ENCODE data around the gene GHR.

GHR gene

DNA sequence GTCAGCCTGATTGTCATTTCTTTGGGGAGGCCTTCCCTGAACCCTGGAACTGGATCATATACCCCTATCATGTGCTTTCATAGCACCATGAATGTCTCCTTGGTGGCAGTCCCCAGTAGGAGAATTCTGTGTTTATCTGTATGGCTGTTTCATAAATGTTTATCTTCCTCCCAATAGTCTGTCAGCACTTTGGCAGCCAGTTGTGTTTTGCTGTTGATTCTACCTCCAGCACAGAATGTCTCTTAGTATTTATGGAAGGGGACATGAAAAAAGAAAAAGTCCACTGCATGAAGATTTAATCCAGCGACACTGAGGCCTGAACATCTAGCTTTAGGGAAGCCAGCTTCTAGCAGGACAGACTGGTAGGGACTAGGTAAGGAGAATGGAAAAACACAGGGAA, 38.3 kb downstream of the GHR start:
- TF ChIP-seq ZNF274 (IDR thresholded peaks at IDR 0.05; ENCODE audit: low read depth, low read length) (no peak), SUZ12 (IDR thresholded peaks at IDR 0.05; ENCODE audit: extremely low read depth, insufficient read depth, insufficient read length) (no peak), YY1 (IDR thresholded peaks at IDR 0.05; ENCODE audit: insufficient read depth, insufficient read length) (no peak)
- no peak overlapping the region for H3K4me3 ChIP-seq (ENCODE audit: insufficient read length, low read depth)
- no peaks in the 10 kb centered on the region for H3K9me3 ChIP-seq (ENCODE audit: insufficient read depth, low read length)
- H3K27me3 ChIP-seq (ENCODE audit: insufficient read depth, insufficient read length), result no peaks in the 10 kb centered on the region
- DNase-seq (ENCODE audit: low read depth, low spot score), result no peak
- H3K36me3 ChIP-seq (ENCODE audit: insufficient read depth, insufficient read length, low read length), result no peaks in the 10 kb centered on the region
- no peak overlapping the region for H3K9ac ChIP-seq (ENCODE audit: insufficient read length, low read depth)
- no peaks in the 10 kb centered on the region for H3K4me1 ChIP-seq (ENCODE audit: insufficient read depth, insufficient read length)

DNA sequence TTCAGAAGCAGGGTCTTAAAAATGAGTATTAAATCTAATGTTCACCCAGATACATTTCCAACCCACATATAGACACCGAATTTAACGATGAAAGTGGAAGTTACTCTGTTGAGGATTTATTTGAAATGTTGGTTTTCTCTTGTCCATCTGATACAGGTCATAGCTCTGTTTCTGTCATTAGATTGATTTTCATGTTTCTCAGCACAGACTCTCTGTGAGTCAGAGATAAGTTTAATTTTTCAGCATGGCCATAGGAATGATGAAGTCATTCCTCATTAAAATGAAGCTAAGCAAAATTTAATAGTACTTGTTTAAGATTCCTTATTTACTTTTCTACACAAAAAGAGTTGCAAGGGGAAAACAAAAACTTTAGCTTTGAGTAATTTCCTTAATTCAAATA, 38.8 kb downstream of the GHR start:
- DNase-seq (ENCODE audit: low read depth, low spot score), result no peak
- Histone ChIP-seq H3K27me3 (ENCODE audit: insufficient read depth, insufficient read length) (no peaks in the 10 kb centered on the region), H3K9me3 (ENCODE audit: insufficient read depth, low read length) (no peaks in the 10 kb centered on the region), H3K4me1 (ENCODE audit: insufficient read depth, insufficient read length) (no peaks in the 10 kb centered on the region), H3K4me3 (ENCODE audit: insufficient read length, low read depth) (no peak overlapping the region), H3K36me3 (ENCODE audit: insufficient read depth, insufficient read length, low read length) (no peaks in the 10 kb centered on the region), H3K9ac (ENCODE audit: insufficient read length, low read depth) (no peak overlapping the region)
- TF ChIP-seq ZNF274 (IDR thresholded peaks at IDR 0.05; ENCODE audit: low read depth, low read length), result no peak
- TF ChIP-seq YY1 (IDR thresholded peaks at IDR 0.05; ENCODE audit: insufficient read depth, insufficient read length), result no peak
- no peak for TF ChIP-seq SUZ12 (IDR thresholded peaks at IDR 0.05; ENCODE audit: extremely low read depth, insufficient read depth, insufficient read length)

DNA sequence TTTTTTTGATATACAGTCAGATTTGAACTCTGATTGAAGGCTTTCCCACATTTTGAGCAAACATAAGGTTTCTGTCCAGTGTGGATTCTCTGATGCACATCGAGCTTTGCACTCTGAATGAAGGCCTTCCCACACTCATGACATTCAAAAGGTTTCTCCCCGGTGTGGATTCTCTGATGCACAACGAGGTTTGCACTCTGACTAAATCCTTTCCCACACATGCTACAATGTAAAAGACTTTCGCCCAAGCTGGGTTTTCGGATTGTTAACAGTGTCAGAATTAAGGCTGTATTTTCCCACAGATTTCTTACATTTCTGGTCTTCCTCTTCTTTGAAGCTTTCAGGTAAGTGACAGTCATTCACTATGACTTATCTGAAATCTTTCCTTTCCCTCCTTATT, 44.3 kb downstream of the GHR start:
- TF ChIP-seq YY1 (IDR thresholded peaks at IDR 0.05; ENCODE audit: insufficient read depth, insufficient read length) (no peak), ZNF274 (IDR thresholded peaks at IDR 0.05; ENCODE audit: low read depth, low read length) (no peak), SUZ12 (IDR thresholded peaks at IDR 0.05; ENCODE audit: extremely low read depth, insufficient read depth, insufficient read length) (no peak)
- H3K36me3 ChIP-seq (ENCODE audit: insufficient read depth, insufficient read length, low read length), result no peaks in the 10 kb centered on the region
- H3K4me1 ChIP-seq (ENCODE audit: insufficient read depth, insufficient read length), result no peaks in the 10 kb centered on the region
- no peak for DNase-seq (ENCODE audit: low read depth, low spot score)
- no peak overlapping the region for H3K9ac ChIP-seq (ENCODE audit: insufficient read length, low read depth)
- H3K4me3 ChIP-seq (ENCODE audit: insufficient read length, low read depth), result no peak overlapping the region
- H3K27me3 ChIP-seq (ENCODE audit: insufficient read depth, insufficient read length), result no peaks in the 10 kb centered on the region
- no peaks in the 10 kb centered on the region for H3K9me3 ChIP-seq (ENCODE audit: insufficient read depth, low read length)

DNA sequence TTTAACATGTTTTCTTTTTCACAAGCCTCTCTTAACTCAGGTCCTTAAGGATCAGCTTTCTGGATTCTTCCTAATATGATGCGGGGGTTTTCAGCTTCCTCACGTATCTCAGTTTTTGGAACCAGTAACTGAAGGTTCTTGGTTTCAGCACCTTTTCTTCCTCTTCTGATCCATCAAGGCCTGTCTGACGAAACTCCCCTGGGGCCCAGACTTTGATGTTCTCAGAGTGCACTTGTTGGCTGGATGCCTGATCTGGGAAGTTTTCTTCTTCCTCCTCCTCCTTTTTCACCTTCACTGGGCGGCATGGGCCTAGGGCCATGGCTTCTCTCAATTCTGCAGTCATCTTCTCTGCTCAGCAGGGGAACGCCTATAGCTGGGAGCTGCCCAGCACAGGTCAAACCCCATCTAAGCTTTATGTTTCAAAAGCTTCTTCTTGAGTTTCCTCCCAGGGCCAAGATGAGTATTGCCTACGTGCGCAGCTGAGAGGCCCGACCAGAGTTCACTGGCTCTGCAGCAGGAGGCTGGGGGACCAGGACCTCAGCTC, 44.8 kb downstream of the GHR start:
- H3K9me3 ChIP-seq (ENCODE audit: insufficient read depth, low read length), result no peaks in the 10 kb centered on the region
- no peak overlapping the region for H3K9ac ChIP-seq (ENCODE audit: insufficient read length, low read depth)
- H3K27me3 ChIP-seq (ENCODE audit: insufficient read depth, insufficient read length), result no peaks in the 10 kb centered on the region
- H3K4me1 ChIP-seq (ENCODE audit: insufficient read depth, insufficient read length), result no peaks in the 10 kb centered on the region
- no peak for TF ChIP-seq ZNF274 (IDR thresholded peaks at IDR 0.05; ENCODE audit: low read depth, low read length)
- no peak for TF ChIP-seq YY1 (IDR thresholded peaks at IDR 0.05; ENCODE audit: insufficient read depth, insufficient read length)
- no peak for TF ChIP-seq SUZ12 (IDR thresholded peaks at IDR 0.05; ENCODE audit: extremely low read depth, insufficient read depth, insufficient read length)
- H3K36me3 ChIP-seq (ENCODE audit: insufficient read depth, insufficient read length, low read length), result no peaks in the 10 kb centered on the region
- no peak for DNase-seq (ENCODE audit: low read depth, low spot score)
- no peak overlapping the region for H3K4me3 ChIP-seq (ENCODE audit: insufficient read length, low read depth)

DNA sequence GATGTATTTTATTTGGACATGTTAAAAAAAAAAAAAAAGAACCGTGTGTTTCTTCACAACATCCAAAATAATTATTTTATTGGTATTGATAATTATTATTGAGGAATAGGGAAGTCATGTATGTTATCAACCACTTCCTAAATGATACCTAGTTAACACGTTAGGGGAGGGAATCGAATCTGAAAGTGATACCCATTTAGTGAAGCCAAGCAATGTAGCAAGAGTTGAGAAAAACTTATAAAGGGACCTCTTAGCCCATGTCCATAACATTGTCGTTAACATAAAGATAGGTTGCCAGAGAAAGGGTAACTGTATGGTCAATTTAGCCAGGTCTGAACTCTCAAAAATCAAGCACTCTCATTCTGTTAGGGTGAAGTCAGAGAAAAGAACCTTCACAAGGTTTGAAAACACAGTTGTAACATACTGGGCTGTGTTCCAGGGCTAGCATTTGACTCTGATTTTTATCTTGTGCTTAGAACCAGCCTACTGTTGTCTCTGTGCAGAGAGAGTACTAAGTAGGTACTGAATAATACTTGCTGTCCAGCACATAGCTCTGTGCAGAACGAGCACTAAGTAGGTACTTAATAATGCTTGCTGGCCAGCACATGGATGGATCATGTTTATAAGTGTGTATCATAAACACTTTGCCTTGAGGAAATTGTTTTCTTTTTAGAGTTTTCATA, 60.4 kb downstream of the GHR start:
- Histone ChIP-seq H3K36me3 (ENCODE audit: insufficient read depth, insufficient read length, low read length) (no peaks in the 10 kb centered on the region), H3K4me3 (ENCODE audit: insufficient read length, low read depth) (no peak overlapping the region), H3K27me3 (ENCODE audit: insufficient read depth, insufficient read length) (no peaks in the 10 kb centered on the region), H3K9me3 (ENCODE audit: insufficient read depth, low read length) (peaks cover 10% of the 10 kb centered on the region; the same call in 1 of the 2 replicates), H3K9ac (ENCODE audit: insufficient read length, low read depth) (no peak overlapping the region), H3K4me1 (ENCODE audit: insufficient read depth, insufficient read length) (no peaks in the 10 kb centered on the region)
- DNase-seq (ENCODE audit: low read depth, low spot score), result no peak
- TF ChIP-seq SUZ12 (IDR thresholded peaks at IDR 0.05; ENCODE audit: extremely low read depth, insufficient read depth, insufficient read length), result no peak
- no peak for TF ChIP-seq YY1 (IDR thresholded peaks at IDR 0.05; ENCODE audit: insufficient read depth, insufficient read length)
- TF ChIP-seq ZNF274 (IDR thresholded peaks at IDR 0.05; ENCODE audit: low read depth, low read length), result no peak

DNA sequence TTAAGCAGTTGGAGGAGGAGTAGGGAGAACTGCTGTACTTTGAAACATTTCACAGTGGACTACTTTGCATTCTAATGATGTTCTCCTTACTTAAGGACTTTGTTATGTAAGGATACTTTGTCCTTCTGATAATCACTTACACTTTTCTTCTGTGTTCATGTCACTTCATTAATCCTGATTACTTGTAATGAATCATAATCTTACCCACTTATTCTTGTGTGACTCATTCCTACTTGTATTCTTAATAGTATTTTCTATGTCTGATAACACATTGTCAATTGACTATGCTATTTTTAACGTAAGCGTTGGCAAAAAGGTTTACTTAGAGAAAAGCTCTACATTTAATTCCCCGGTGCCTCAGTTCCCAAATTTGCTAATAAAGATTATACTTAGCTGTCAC, 63.8 kb downstream of the GHR start:
- Histone ChIP-seq H3K9me3 (ENCODE audit: insufficient read depth, low read length) (peaks cover 10% of the 10 kb centered on the region; the same call in 1 of the 2 replicates), H3K36me3 (ENCODE audit: insufficient read depth, insufficient read length, low read length) (no peaks in the 10 kb centered on the region), H3K4me1 (ENCODE audit: insufficient read depth, insufficient read length) (no peaks in the 10 kb centered on the region), H3K9ac (ENCODE audit: insufficient read length, low read depth) (no peak overlapping the region), H3K4me3 (ENCODE audit: insufficient read length, low read depth) (no peak overlapping the region), H3K27me3 (ENCODE audit: insufficient read depth, insufficient read length) (no peaks in the 10 kb centered on the region)
- no peak for DNase-seq (ENCODE audit: low read depth, low spot score)
- TF ChIP-seq ZNF274 (IDR thresholded peaks at IDR 0.05; ENCODE audit: low read depth, low read length) (no peak), YY1 (IDR thresholded peaks at IDR 0.05; ENCODE audit: insufficient read depth, insufficient read length) (no peak), SUZ12 (IDR thresholded peaks at IDR 0.05; ENCODE audit: extremely low read depth, insufficient read depth, insufficient read length) (no peak)

DNA sequence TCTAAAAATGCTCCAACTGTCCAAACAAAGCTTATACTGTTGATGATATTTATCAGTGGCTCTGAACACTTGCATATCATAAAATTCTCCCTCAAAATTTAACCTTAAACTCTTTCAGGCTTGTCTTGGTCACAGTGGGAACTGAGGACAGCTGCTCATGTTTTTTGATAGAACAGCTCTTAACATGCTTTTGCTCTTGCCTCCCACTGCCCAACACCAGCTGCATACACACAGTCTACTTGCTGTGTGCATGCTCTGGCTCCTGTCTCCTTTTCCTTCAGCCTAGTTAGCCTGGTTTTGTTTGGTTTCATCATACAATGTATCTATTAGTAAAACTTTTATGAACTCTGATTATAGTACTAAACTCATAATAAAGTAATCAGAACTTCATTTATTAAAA, 64.6 kb downstream of the GHR start:
- no peaks in the 10 kb centered on the region for H3K27me3 ChIP-seq (ENCODE audit: insufficient read depth, insufficient read length)
- H3K4me1 ChIP-seq (ENCODE audit: insufficient read depth, insufficient read length), result no peaks in the 10 kb centered on the region
- peaks cover 8% of the 10 kb centered on the region; the same call in 1 of the 2 replicates for H3K9me3 ChIP-seq (ENCODE audit: insufficient read depth, low read length)
- H3K36me3 ChIP-seq (ENCODE audit: insufficient read depth, insufficient read length, low read length), result no peaks in the 10 kb centered on the region
- TF ChIP-seq YY1 (IDR thresholded peaks at IDR 0.05; ENCODE audit: insufficient read depth, insufficient read length), result no peak
- no peak for TF ChIP-seq ZNF274 (IDR thresholded peaks at IDR 0.05; ENCODE audit: low read depth, low read length)
- TF ChIP-seq SUZ12 (IDR thresholded peaks at IDR 0.05; ENCODE audit: extremely low read depth, insufficient read depth, insufficient read length), result no peak
- no peak overlapping the region for H3K4me3 ChIP-seq (ENCODE audit: insufficient read length, low read depth)
- no peak overlapping the region for H3K9ac ChIP-seq (ENCODE audit: insufficient read length, low read depth)
- no peak for DNase-seq (ENCODE audit: low read depth, low spot score)

Measured in NT2/D1 (cell line).